A549 (cell line): ENCODE data around the gene CD99. TPM values are rescaled to one million over a fixed set of nuclear protein-coding genes. Genes with fewer than 3 reads are reported as not detected.
A peak's percentile ranks its signal among the peaks of the same experiment; 100 is the strongest.

Experiments
- BHLHE40 ChIP-seq: IDR thresholded peaks from 2 replicates; pipeline ENCODE4 v1.6.1; 2012; ENCODE audit warnings: low read depth, low read length, inconsistent platforms
- E2F6 ChIP-seq: IDR thresholded peaks from 2 replicates; pipeline ENCODE4 v1.6.1; 2012; ENCODE audit warnings: low read depth, borderline replicate concordance
- EHF ChIP-seq: fragments of 250-450 bp; sonication (Bioruptor Pico); IDR thresholded peaks from 2 replicates; pipeline ENCODE4 v1.5.0; 2020; ENCODE audit warnings: mild to moderate bottlenecking
- EP300 ChIP-seq, 2 experiments: fragments of >200 bp; sonication (Bioruptor Twin); formaldehyde crosslinking; IDR thresholded peaks; 2 replicates in 1 of 2; 3 replicates in 1 of 2; pipeline ENCODE4 v1.6.1; 2016 to 2017
- ESRRA ChIP-seq: fragments of 150-350 bp; IDR thresholded peaks from 2 replicates; pipeline ENCODE4 v1.6.1; 2014; ENCODE audit warnings: mild to moderate bottlenecking, low read length, borderline replicate concordance
- FOSL2 ChIP-seq, 2 experiments: fragments of 450-650 bp in 1 of 2; fragments of >200 bp in 1 of 2; sonication (Bioruptor Twin) in 1 of 2; formaldehyde crosslinking; IDR thresholded peaks; 2 replicates each; pipeline versions ENCODE4 v1.5.0 to v1.6.1; 2016 to 2020; ENCODE audit warnings: mild to moderate bottlenecking in 1 of 2, moderate library complexity in 1 of 2
- GATA3 ChIP-seq: IDR thresholded peaks from 2 replicates; pipeline ENCODE4 v1.6.1; 2012; ENCODE audit warnings: borderline replicate concordance
- HDAC2 ChIP-seq: fragments of 200-600 bp; sonication (generic); IDR thresholded peaks from 2 replicates; pipeline ENCODE4 v1.6.1; 2016
- HES2 ChIP-seq: fragments of >200 bp; sonication (Bioruptor Twin); formaldehyde crosslinking; IDR thresholded peaks from 2 replicates; pipeline ENCODE4 v1.6.1; 2016
- HOXA7 ChIP-seq: fragments of 250-450 bp; sonication (Bioruptor Pico); IDR thresholded peaks from 2 replicates; pipeline ENCODE4 v1.5.0; 2020; ENCODE audit warnings: mild to moderate bottlenecking, moderate library complexity
- HOXB13 ChIP-seq: fragments of 250-450 bp; sonication (Bioruptor Pico); IDR thresholded peaks from 2 replicates; pipeline ENCODE4 v1.5.0; 2020; ENCODE audit warnings: low read depth, mild to moderate bottlenecking, moderate library complexity
- HOXB5 ChIP-seq: fragments of 250-450 bp; sonication (Bioruptor Pico); IDR thresholded peaks from 2 replicates; pipeline ENCODE4 v1.5.0; 2020; ENCODE audit warnings: mild to moderate bottlenecking, moderate library complexity
- JUNB ChIP-seq: fragments of >200 bp; sonication (Bioruptor Twin); formaldehyde crosslinking; IDR thresholded peaks from 2 replicates; pipeline ENCODE4 v1.6.1; 2016
- KDM1A ChIP-seq: fragments of 200-600 bp; sonication (generic); IDR thresholded peaks from 2 replicates; pipeline ENCODE4 v1.6.1; 2016; ENCODE audit warnings: low read depth, mild to moderate bottlenecking
- MAX ChIP-seq: IDR thresholded peaks from 2 replicates; pipeline ENCODE4 v1.6.1; 2012
- MAZ ChIP-seq: fragments of 150-350 bp; IDR thresholded peaks from 2 replicates; pipeline ENCODE4 v1.6.1; 2014; ENCODE audit warnings: antibody characterized with exemption, low read depth, low read length, borderline replicate concordance
- NPAS2 ChIP-seq: fragments of 250-450 bp; sonication (Bioruptor Pico); IDR thresholded peaks from 2 replicates; pipeline ENCODE4 v1.8.0; 2022; ENCODE audit warnings: mild to moderate bottlenecking, moderate library complexity, borderline replicate concordance
- PBX3 ChIP-seq: IDR thresholded peaks from 2 replicates; pipeline ENCODE4 v1.6.1; 2012
- POLR2A ChIP-seq: IDR thresholded peaks from 2 replicates; pipeline ENCODE4 v1.6.1; 2012; ENCODE audit warnings: mild to moderate bottlenecking, low read length
- RARB ChIP-seq: fragments of 250-450 bp; sonication (Bioruptor Pico); IDR thresholded peaks from 2 replicates; pipeline ENCODE4 v1.8.0; 2021; ENCODE audit warnings: mild to moderate bottlenecking, moderate library complexity
- RCOR1 ChIP-seq: fragments of 150-350 bp; IDR thresholded peaks from 2 replicates; pipeline ENCODE4 v1.6.1; 2014; ENCODE audit warnings: antibody characterized with exemption, low read length, low read depth
- REST ChIP-seq: fragments of 200-600 bp; sonication (generic); IDR thresholded peaks from 2 replicates; pipeline ENCODE4 v1.6.1; 2016; ENCODE audit warnings: antibody characterized with exemption, mild to moderate bottlenecking, moderate library complexity
- RNF2 ChIP-seq: fragments of 200-600 bp; sonication (generic); IDR thresholded peaks from 2 replicates; pipeline ENCODE4 v1.6.1; 2016; ENCODE audit warnings: low read depth, mild to moderate bottlenecking, antibody characterized with exemption, moderate library complexity, borderline replicate concordance
- SMC3 ChIP-seq: fragments of >200 bp; sonication (Bioruptor Twin); formaldehyde crosslinking; IDR thresholded peaks from 3 replicates; pipeline ENCODE4 v1.6.1; 2018; ENCODE audit warnings: inconsistent platforms
- TP53 ChIP-seq: fragments of 250-450 bp; sonication (Bioruptor Pico); IDR thresholded peaks from 2 replicates; pipeline ENCODE4 v1.5.0; 2021; ENCODE audit warnings: mild to moderate bottlenecking, moderate library complexity
- USF2 ChIP-seq: fragments of 450-650 bp; IDR thresholded peaks from 2 replicates; pipeline ENCODE4 v1.6.1; 2014; ENCODE audit warnings: antibody characterized with exemption
- ZFP36 ChIP-seq: fragments of 450-650 bp; IDR thresholded peaks from 2 replicates; pipeline ENCODE4 v1.6.1; 2014; ENCODE audit warnings: borderline replicate concordance; ENCODE audit not compliant: partially characterized antibody
- ZSCAN20 ChIP-seq: fragments of 250-450 bp; sonication (Bioruptor Pico); IDR thresholded peaks from 2 replicates; pipeline ENCODE4 v1.8.0; 2022; ENCODE audit warnings: mild to moderate bottlenecking, moderate library complexity
- polyA plus RNA-seq, 4 experiments: library from polyadenylated mRNA; depleted of rRNA in 3 of 4; stranded (reverse); fragments of >200 nt; fragmentation: RNase III in 1 of 4; extraction: RNeasy Plus Mini Kit Qiagen cat#74134 plus additional on column Dnase treatment in 1 of 4; gene quantifications; 2 replicates in 3 of 4; 3 replicates in 1 of 4; pipeline ENCODE4 v1.2.3, GENCODE V29; 2011 to 2017

Gene CD99
- polyA plus RNA-seq, 2 of the 4 experiments (the other 2 are of a cell fraction) = 136 to 172 TPM

GRCh38 chrX:2677764-2678163 lies 13.3 kb upstream of the CD99 start (continued):
- TF ChIP-seq USF2 (no peak), RCOR1 (no peak), FOSL2 (IDR thresholded peaks at IDR 0.05) (peak; percentile 88), FOSL2 (CRISPR knock-in tag; IDR thresholded peaks at IDR 0.05) (peak; percentile 97), POLR2A (no peak), HOXB13 (CRISPR knock-in tag) (0 out of 2 replicates have a peak, but pooled peaks have one; percentile 45), HOXB5 (CRISPR knock-in tag) (peak; percentile 73; the same call in 1 of the 2 replicates), ZFP36 (no peak), BHLHE40 (no peak), RARB (CRISPR knock-in tag) (no peak), E2F6 (peak; percentile 70; the same call in 1 of the 2 replicates), TP53 (CRISPR knock-in tag) (0 out of 2 replicates have a peak, but pooled peaks have one; percentile 51), MAX (peak; percentile 88), ZSCAN20 (CRISPR knock-in tag) (no peak), MAZ (no peak), JUNB (peak; percentile 69), SMC3 (peak; percentile 10; the same call in 1 of the 3 replicates), RNF2 (no peak), HES2 (no peak), EHF (no peak), KDM1A (no peak), REST (no peak), GATA3 (peak; percentile 80; the same call in 1 of the 2 replicates), EP300 (IDR thresholded peaks at IDR 0.05) (no peak), ESRRA (no peak), NPAS2 (CRISPR knock-in tag) (no peak), HOXA7 (CRISPR knock-in tag) (no peak), HDAC2 (no peak), PBX3 (peak; percentile 96)
